AG08396 (cell line): ENCODE data around the gene BCL2L13.
"Not testable (repeated sequence)": the region's sequence is repeated elsewhere in the genome, so short reads cannot be mapped to it uniquely, and the experiment has no call there.

ENCODE experiments used
- DNase-seq: peaks from one replicate; pipeline ENCODE4 v3.0.0; 2012; ENCODE audit warnings: low spot score, mixed read lengths

Gene BCL2L13

GRCh38 chr22:17697196-17697595 lies 58.6 kb downstream of the BCL2L13 start:
- not testable (repeated sequence) for DNase-seq

- not testable (repeated sequence) for DNase-seq
Measured at GRCh38 chr22:17698276-17698675, 59.7 kb downstream of the BCL2L13 start.

- no peak for DNase-seq
Measured at GRCh38 chr22:17698948-17699347, 60.4 kb downstream of the BCL2L13 start.

GRCh38 chr22:17699696-17700340 lies 61.3 kb downstream of the BCL2L13 start:
- no peak for DNase-seq

- DNase-seq, result no peak
Measured at GRCh38 chr22:17700778-17701177, 62.2 kb downstream of the BCL2L13 start.

GRCh38 chr22:17703811-17704210 lies 65.3 kb downstream of the BCL2L13 start:
- DNase-seq, result no peak

- DNase-seq, result no peak
Measured at GRCh38 chr22:17705546-17705945, 67.0 kb downstream of the BCL2L13 start.

- DNase-seq, result peak; percentile 82
Measured at GRCh38 chr22:17705951-17706900, 67.7 kb downstream of the BCL2L13 start.

- no peak for DNase-seq
Measured at GRCh38 chr22:17706947-17707346, 68.4 kb downstream of the BCL2L13 start.

GRCh38 chr22:17707526-17707925 lies 69.0 kb downstream of the BCL2L13 start:
- DNase-seq, result no peak

- DNase-seq, result no peak
Measured at GRCh38 chr22:17710023-17710422, 71.5 kb downstream of the BCL2L13 start.

- no peak for DNase-seq
Measured at GRCh38 chr22:17712441-17712840, 73.9 kb downstream of the BCL2L13 start.

GRCh38 chr22:17716529-17716928 lies 78.0 kb downstream of the BCL2L13 start:
- no peak for DNase-seq

GRCh38 chr22:17717708-17718107 lies 79.2 kb downstream of the BCL2L13 start:
- no peak for DNase-seq

GRCh38 chr22:17719911-17720310 lies 81.4 kb downstream of the BCL2L13 start:
- no peak for DNase-seq

- DNase-seq, result no peak
Measured at GRCh38 chr22:17724241-17724640, 85.7 kb downstream of the BCL2L13 start.

- no peak for DNase-seq
Measured at GRCh38 chr22:17724678-17725499, 86.3 kb downstream of the BCL2L13 start.

GRCh38 chr22:17725500-17725796 lies 86.9 kb downstream of the BCL2L13 start:
- DNase-seq, result no peak

GRCh38 chr22:17726006-17726927 lies 87.7 kb downstream of the BCL2L13 start:
- peak; percentile 71 for DNase-seq

- DNase-seq, result no peak
Measured at GRCh38 chr22:17726928-17727897, 88.7 kb downstream of the BCL2L13 start.
